Ectodermal cell (in vitro differentiated cells): ENCODE measurements around the gene PTRH1.

Experiments
- H3K27ac ChIP-seq: 2 replicates; pipeline ENCODE4 v1.7.0; 2013; ENCODE audit warnings: mild to moderate bottlenecking, low read depth, low read length; ENCODE audit not compliant: insufficient read depth, poor library complexity, severe bottlenecking
- H3K27me3 ChIP-seq: 2 replicates; pipeline ENCODE4 v1.7.0; 2013; ENCODE audit warnings: mild to moderate bottlenecking, low read length; ENCODE audit not compliant: insufficient read depth, control insufficient read depth, poor library complexity, severe bottlenecking
- H3K36me3 ChIP-seq: one replicate; pipeline ENCODE4 v1.7.0; 2013; ENCODE audit warnings: low read length; ENCODE audit not compliant: control insufficient read depth, insufficient read depth
- H3K4me1 ChIP-seq: one replicate; pipeline ENCODE4 v1.7.0; 2013; ENCODE audit warnings: low read length; ENCODE audit not compliant: control insufficient read depth, insufficient read depth
- H3K4me3 ChIP-seq: 2 replicates; pipeline ENCODE4 v1.7.0; 2013; ENCODE audit warnings: low read depth, low read length, control low read depth; ENCODE audit not compliant: insufficient read depth
- H3K9me3 ChIP-seq: 2 replicates; pipeline ENCODE4 v1.7.0; 2013; ENCODE audit warnings: mild to moderate bottlenecking, low read length, moderate library complexity; ENCODE audit not compliant: control insufficient read depth
- WGBS, 2 experiments: methylation state at CpG; one replicate each; pipeline ENCODE4 v1.1.7; 2013; ENCODE audit warnings: missing lambda C conversion rate in 2 of 2; 5-methylcytosine and 5-hydroxymethylcytosine counted together

The PTRH1 gene

DNA sequence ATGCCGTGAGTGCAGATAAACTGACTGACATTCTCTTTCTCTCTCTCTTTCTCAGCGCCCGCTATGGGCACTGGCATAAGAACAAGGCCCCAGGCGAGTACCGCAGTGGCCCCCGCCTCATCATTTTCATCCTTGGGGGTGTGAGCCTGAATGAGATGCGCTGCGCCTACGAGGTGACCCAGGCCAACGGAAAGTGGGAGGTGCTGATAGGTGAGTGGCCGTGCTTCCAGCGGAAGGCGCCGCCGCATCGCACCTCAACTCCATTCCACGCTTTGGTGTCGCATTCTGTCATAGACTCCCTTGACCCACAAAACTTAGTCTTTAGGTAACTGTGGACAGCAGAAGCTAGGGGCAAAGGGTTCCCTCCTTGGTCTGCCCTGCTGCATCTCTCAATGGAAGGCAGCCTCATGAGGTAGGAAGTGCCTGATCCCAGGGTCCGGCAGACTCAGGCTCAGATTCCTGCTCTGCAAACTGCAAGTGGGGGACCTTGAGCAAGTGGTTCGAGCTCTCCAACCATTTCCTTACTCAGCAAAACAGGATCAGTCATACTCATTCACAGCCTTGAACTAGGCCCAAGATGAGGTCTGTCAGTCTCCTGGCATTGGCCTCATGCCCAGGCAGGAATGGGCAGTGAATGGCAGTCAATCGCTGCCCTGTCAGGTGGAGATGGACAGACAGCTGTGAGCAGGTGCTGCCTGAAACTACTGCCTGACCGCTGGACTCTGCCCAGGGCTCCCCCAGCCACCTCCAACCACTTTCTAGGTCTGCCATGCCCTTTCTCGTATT is 32.9 kb downstream of the PTRH1 start:
- H3K4me3 ChIP-seq, result no peak overlapping the region
- H3K9me3 ChIP-seq, result no peaks in the 10 kb centered on the region
- no peaks in the 10 kb centered on the region for H3K36me3 ChIP-seq
- whole genome bisulfite sequencing, 2 experiments, result 94 to 96% methylated on average over 23 of the region's 23 CpGs
- no peak overlapping the region for H3K27ac ChIP-seq
- H3K27me3 ChIP-seq, result no peaks in the 10 kb centered on the region
- no peaks in the 10 kb centered on the region for H3K4me1 ChIP-seq

DNA sequence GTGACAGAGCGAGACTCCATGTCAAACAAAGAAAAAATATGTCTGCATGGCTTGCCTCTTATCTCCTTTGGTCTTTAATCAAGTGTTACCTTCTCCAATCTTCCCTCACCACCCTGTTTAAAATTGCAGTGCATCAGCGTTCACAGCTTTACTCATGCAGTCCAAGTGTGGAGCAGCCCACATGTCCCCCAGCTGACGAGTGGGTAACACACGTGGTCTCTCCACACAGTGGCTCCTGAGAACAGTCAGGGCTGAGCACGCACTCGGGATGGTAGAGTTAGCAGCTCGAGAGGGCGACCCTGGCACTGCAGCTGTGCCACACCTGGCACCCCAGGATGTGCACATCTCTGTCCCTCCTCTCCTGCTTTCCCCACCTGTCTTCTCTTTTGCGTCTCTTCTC is 34.6 kb downstream of the PTRH1 start:
- Histone ChIP-seq H3K9me3 (no peaks in the 10 kb centered on the region), H3K27me3 (no peaks in the 10 kb centered on the region), H3K4me1 (no peaks in the 10 kb centered on the region), H3K36me3 (peaks cover 7% of the 10 kb centered on the region), H3K4me3 (no peak overlapping the region), H3K27ac (no peak overlapping the region)
- WGBS, 2 experiments, result 94 to 95% methylated on average over 9 of the region's 9 CpGs

DNA sequence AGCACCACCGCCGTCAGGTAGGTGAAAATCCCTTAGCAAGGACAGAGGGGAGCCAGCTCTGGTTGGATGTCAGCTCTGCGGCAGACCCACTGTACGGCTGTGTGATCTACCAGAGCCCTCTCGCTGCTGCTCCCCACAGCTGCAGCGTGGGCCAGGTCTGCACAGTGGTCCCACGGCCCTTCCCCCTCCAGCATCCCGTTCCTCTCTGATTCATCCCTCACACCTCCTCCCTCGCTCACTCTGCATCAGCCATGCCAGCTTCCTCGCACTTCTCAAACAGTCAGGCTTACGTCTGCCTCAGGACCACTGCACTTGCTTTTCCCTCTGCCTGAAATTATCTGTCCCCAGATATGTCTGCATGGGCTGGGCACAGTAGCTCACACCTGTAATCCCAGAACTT is 35.2 kb downstream of the PTRH1 start:
- no peaks in the 10 kb centered on the region for H3K27me3 ChIP-seq
- H3K27ac ChIP-seq, result no peak overlapping the region
- H3K9me3 ChIP-seq, result no peaks in the 10 kb centered on the region
- peaks cover 7% of the 10 kb centered on the region for H3K36me3 ChIP-seq
- H3K4me3 ChIP-seq, result no peak overlapping the region
- WGBS, 2 experiments, result 92% methylated on average over 11 of the region's 11 CpGs
- H3K4me1 ChIP-seq, result no peaks in the 10 kb centered on the region

DNA sequence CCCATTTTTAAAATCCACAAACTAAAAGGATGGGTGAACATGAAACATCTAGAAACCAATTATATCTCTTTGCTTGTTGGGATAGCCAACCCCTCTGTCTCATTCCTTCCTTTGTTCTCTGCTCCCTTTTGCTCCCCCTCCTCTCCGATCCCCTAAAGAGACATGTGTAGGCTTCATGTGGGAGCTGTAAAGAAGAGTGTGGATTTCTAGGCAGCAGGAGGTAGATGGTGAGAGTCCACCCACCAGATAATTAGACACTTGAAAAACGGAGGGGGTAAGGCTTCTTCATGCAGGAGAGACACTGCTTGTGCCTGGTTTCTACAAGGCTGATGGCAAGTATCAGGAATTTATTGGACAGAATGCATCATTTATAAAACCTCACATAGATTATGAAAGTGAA is 36.0 kb downstream of the PTRH1 start:
- 90% methylated on average over 2 of the region's 2 CpGs; no CpG with 5 or more reads in 1 of the 2 experiments for WGBS, 2 experiments
- H3K27me3 ChIP-seq, result no peaks in the 10 kb centered on the region

DNA sequence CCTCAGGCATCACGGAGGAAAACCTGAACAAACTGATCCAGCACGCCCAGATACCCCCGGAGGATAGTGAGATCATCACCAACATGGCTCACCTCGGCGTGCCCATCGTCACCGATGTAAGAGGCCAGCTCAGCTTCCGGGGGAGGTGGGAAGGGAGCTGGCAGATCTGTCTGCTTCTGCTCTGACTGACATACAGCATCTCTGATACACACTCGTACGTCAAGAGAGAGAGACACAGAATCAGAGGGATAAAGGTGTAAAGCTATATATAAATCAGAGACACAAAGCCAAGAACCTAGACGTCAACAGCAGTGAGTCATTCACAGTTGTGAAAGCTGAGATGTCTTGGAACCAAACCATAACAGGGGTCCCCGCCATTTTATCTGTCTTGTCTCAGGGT is 38.8 kb downstream of the PTRH1 start:
- peaks cover 13% of the 10 kb centered on the region for H3K36me3 ChIP-seq
- WGBS, 2 experiments, result 95 to 96% methylated on average over 12 of the region's 12 CpGs

More for the DNA sequence above, 36.0 kb downstream of the PTRH1 start:
- Histone ChIP-seq H3K9me3 (no peaks in the 10 kb centered on the region), H3K4me1 (no peaks in the 10 kb centered on the region), H3K27ac (no peak overlapping the region), H3K4me3 (no peak overlapping the region), H3K36me3 (peaks cover 7% of the 10 kb centered on the region)

DNA sequence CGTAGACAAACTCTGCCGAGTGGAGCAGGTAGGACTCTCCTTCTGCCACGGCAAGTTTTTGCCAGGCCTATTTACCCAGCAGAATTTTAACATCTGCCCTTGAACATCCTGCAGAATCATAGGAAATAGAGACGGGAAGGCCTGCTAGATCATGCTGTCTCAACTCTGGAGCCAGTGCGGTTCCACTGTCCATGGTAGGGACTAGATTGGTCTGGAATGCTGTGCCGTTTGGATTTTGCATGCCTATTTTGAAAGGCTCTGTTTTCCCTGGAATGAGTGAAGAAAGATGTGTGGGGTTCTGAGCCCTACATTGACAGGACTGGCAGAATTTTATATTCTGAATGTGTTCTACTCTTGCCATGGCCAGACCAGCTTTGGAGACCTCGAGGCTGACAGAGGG is 42.2 kb downstream of the PTRH1 start:
- no peaks in the 10 kb centered on the region for H3K4me1 ChIP-seq

More for the DNA sequence above, 38.8 kb downstream of the PTRH1 start:
- Histone ChIP-seq H3K4me1 (no peaks in the 10 kb centered on the region), H3K27ac (no peak overlapping the region), H3K4me3 (no peak overlapping the region), H3K9me3 (no peaks in the 10 kb centered on the region), H3K27me3 (no peaks in the 10 kb centered on the region)

DNA sequence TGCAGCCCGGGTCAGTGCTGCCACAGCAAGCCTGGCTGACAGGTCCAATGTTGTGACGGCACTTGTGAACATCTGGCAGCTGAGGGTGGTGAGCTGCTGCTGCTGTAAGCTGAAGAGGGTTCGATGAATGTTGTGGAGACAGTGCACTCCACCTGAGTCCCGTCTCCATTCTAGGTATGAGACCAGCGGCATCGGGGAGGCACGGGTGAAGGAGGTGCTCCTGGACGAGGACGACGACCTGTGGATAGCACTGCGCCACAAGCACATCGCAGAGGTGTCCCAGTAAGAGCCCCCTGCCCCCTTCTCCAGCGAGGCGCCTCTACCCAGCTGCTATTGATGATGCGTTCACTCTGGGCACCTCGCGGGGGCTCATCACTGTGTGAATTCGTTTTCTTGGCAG is 47.6 kb downstream of the PTRH1 start:
- peaks cover 13% of the 10 kb centered on the region for H3K36me3 ChIP-seq
- no peak overlapping the region for H3K27ac ChIP-seq
- H3K4me3 ChIP-seq, result no peak overlapping the region
- no peaks in the 10 kb centered on the region for H3K9me3 ChIP-seq
- H3K27me3 ChIP-seq, result no peaks in the 10 kb centered on the region
- H3K4me1 ChIP-seq, result no peaks in the 10 kb centered on the region
- 96% methylated on average over 18 of the region's 18 CpGs for WGBS, 2 experiments

More for the DNA sequence above, 42.2 kb downstream of the PTRH1 start:
- Histone ChIP-seq H3K27me3 (no peaks in the 10 kb centered on the region), H3K9me3 (no peaks in the 10 kb centered on the region), H3K27ac (no peak overlapping the region), H3K4me3 (no peak overlapping the region), H3K36me3 (peaks cover 20% of the 10 kb centered on the region)
- WGBS, 2 experiments, result 93 to 95% methylated on average over 7 of the region's 7 CpGs

DNA sequence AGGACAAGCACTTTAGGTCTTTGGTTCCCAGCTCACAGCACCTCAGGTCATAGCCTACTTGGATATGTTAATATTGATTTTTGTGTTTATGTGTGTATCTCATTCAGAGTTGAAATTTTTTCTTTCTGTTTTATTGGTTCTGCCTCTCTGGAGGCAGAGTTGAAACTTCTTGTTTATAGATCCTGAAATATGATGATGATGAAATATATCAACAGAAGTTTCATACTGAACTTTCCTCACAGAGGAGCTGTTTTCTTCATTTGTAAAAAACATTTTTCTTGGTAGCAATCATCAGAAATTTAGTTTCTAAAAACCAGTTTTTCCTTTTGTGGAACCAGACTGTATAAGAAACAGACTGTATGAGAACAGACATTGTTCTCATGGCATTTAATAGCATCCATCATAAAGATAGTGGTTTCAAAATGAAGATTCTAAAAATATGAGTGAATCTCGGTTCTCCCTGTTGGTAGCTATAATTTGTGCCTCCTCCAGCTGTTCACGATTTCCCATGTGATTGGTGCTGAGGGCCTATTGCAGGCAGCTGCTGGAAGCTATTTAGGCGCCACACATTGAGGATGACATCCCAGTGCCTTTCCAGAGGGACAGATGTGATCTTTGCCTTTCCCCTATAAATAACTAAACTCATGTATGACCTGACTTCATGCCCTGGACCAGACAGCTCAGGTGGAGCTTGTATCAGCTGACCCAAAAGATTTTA is 48.2 kb downstream of the PTRH1 start:
- Histone ChIP-seq H3K27me3 (no peaks in the 10 kb centered on the region), H3K4me1 (no peaks in the 10 kb centered on the region), H3K9me3 (no peaks in the 10 kb centered on the region), H3K4me3 (no peak overlapping the region), H3K36me3 (peaks cover 13% of the 10 kb centered on the region), H3K27ac (no peak overlapping the region)
- 90% methylated on average over 3 of the region's 3 CpGs for WGBS, 2 experiments

DNA sequence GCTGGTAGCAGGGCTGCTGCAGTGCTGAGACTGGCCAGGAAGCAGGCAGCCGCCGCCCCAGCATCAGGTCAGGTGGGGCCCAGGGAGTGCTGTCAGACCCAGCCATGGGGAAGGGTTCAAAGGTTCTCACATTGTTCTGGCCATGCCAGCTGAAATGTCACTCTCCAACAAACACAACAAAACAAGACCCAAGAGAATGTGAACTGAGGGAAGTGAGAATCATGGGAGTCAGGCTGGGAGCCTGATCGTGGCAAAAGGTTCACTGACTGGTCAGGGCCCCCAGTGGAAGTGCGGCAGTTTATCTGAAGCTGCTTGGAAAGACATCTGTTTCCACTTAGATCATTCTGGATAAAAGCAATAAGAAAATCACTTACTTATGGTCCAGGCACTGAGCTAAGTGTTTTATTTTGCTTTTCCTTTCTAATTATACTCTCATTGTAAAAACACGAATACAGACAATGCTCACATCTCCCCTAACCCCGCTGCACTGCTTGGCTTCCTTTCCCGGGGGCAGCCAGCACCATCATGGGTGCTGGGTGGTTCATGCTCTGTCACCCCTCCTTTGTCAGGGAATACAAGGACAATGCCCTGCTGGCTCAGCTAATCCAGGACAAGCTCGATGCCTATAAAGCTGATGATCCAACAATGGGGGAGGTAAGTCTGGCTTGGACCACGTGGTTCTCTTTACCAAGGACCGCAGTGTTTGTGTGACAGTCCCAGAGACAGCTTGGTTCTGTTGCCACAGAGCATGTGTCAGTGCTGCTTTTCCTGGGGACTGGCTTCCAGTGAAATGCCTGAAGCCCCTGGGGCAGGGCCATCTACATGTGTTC is 50.6 kb downstream of the PTRH1 start:
- Histone ChIP-seq H3K4me3 (no peak overlapping the region), H3K4me1 (no peaks in the 10 kb centered on the region), H3K27me3 (no peaks in the 10 kb centered on the region), H3K36me3 (no peaks in the 10 kb centered on the region), H3K9me3 (no peaks in the 10 kb centered on the region), H3K27ac (no peak overlapping the region)
- 85% methylated on average over 10 of the region's 10 CpGs for WGBS, 2 experiments

DNA sequence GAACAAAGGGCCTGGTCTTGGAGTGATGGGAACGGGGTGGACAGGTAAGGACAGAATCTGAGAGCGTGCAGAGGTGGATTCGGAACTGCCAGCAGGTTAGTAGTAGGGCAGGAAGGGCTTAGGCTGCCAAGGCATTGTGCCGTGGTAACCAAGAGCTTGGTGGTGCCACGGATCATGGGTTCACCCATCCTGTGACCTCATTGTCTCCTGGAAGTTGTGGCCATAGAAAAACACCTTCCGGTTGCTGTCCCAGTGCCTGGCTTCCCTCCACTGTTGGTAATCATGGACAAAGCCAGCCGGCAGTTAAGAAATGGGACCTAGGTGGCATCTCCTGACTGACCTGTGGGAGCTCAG is 51.2 kb downstream of the PTRH1 start:
- H3K27ac ChIP-seq, result no peak overlapping the region
- H3K9me3 ChIP-seq, result no peaks in the 10 kb centered on the region
- H3K4me3 ChIP-seq, result no peak overlapping the region
- H3K4me1 ChIP-seq, result no peaks in the 10 kb centered on the region
- no peaks in the 10 kb centered on the region for H3K36me3 ChIP-seq
- no peaks in the 10 kb centered on the region for H3K27me3 ChIP-seq
- 95 to 97% methylated on average over 7 of the region's 7 CpGs for WGBS, 2 experiments
